HPDE6-E6E7 (cell line): ENCODE data around the gene ATRN.
"Not testable (repeated sequence)": the region's sequence is repeated elsewhere in the genome, so short reads cannot be mapped to it uniquely, and the experiment has no call there.

Source experiments
- DNase-seq: peaks from one replicate; pipeline ENCODE4 v3.0.0; 2011; ENCODE audit warnings: missing footprints; ENCODE audit errors: extremely low spot score

ATRN gene

DNA sequence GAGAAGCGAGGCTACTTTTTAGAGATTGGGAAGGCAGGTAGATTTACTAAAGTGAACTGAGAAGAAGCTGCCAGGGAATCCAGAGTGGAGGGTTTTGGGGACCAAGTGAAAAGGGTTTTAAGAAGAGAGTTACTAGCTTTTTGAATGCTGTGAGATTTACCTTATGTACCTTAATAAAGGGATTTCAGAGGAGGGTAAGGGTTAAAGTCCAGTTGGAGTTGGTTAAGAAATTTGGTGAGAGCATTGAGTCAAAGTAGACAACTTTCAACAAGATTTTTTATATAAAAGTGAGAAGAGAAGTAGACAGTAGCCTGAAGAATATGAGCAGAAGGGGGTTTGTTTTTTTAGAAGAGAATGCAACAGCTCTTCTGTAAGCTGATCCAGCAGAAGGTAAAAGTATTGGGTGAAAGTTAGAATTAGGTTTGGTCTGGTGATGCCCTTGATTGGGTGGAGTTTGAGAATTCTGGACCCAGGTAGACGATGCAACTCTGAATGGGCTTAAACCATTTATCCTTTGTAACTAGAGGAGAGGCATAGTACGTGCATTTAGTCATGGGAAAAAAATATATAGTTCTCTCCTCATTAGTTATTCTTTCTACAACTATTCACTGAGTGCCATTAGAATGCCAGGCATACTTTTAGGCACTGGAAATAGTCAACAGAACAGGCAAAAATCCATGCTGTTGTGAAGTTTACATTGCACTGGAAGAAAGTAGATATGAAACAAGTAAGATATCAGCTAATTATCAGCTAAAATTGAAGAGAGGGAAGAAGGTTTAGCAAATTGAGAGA, 44.8 kb downstream of the ATRN start:
- DNase-seq = no peak

- DNase-seq = no peak
Observed at GRCh38 chr20:3521852-3522740, 51.3 kb downstream of the ATRN start.

DNA sequence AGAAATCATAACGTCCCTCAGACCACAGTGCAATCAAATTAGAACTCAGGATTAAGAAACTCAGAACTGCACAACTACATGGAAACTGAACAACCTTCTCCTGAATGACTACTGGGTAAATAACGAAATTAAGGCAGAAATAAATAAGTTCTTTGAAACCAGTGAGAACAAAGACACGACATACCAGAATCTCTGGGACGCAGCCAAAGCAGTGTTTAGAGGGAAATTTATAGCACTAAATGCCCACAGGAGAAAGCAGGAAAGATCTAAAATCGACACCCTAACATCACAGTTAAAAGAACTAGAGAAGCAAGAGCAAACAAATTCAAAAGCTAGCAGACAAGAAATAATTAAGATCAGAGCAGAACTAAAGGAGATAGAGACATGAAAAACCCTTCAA, 53.9 kb downstream of the ATRN start:
- not testable (repeated sequence) for DNase-seq

DNA sequence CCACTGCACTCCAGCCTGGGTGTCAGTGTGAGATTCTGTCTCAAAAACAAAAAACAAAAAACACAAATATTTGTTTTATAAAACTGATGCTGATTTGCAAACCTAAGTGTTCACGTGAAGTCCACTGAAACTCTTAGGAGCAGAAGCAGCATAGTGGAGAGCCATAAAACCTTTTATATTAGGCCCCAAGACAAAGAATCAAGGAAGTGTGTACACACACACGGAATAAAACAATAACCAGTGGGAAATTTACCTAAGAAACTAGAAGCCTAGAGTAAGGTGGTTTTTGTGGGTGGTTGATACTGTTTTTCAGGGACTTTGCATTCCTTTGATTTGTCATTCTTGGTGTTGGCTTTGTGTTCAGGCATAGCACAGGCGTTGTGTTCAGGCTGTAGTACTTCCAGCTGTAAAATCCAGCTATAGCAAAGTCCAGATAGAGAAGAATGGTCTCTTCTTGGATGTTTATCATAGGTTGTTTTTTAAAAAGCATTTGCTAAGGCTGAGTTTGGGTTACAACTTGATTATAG, 61.3 kb downstream of the ATRN start:
- no peak for DNase-seq

DNA sequence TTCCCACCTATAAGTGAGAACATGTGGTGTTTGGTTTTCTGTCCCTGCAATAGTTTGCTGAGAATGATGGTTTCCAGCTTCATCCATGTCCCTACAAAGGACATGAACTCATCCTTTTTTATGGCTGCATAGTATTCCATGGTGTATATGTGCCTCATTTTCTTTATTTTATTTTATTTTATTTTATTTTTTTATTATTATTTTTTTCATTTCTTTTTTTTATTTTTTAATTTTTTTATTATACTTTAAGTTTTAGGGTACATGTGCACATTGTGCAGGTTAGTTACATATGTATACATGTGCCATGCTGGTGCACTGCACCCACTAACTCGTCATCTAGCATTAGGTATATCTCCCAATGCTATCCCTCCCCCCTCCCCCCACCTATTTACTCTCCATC, 66.9 kb downstream of the ATRN start:
- DNase-seq = not testable (repeated sequence)

DNA sequence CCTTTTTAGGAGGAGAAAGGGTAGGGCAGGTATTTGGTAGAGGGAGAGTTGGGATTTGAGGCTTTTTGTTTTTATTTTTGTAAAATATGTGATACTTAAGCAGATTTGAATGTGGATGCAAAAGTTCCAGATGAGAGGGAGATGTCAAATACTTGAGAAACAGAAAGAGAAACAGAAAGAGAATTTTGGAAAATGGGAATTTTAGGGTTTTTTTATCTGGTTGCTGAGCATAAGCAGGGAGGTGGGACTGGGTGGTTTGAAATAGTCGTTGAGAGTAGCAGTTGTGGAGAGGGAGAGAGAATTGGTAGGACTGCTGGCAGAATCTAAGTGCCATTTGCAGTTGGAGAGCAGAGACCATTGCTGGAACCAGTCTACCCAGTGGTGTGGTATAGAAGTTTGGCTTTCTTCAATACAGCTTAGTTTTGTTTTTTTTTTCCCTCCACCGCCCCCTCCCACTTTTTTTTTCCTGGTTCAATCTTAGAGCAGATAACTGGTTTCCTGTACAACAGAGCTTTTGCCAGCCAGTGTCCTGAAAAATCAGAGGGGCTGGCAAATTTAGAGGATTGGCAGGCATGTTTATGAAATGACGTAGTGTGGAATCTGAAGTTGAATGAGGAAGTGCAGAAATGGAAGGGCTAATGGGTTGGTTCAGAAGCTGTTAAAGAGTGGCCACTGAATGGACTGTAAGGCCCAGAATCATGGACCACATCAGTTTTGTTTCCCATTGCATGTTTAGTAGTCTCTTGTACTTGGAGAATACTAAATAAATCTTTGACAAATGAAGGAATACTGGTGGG, 68.7 kb downstream of the ATRN start:
- no peak for DNase-seq

DNA sequence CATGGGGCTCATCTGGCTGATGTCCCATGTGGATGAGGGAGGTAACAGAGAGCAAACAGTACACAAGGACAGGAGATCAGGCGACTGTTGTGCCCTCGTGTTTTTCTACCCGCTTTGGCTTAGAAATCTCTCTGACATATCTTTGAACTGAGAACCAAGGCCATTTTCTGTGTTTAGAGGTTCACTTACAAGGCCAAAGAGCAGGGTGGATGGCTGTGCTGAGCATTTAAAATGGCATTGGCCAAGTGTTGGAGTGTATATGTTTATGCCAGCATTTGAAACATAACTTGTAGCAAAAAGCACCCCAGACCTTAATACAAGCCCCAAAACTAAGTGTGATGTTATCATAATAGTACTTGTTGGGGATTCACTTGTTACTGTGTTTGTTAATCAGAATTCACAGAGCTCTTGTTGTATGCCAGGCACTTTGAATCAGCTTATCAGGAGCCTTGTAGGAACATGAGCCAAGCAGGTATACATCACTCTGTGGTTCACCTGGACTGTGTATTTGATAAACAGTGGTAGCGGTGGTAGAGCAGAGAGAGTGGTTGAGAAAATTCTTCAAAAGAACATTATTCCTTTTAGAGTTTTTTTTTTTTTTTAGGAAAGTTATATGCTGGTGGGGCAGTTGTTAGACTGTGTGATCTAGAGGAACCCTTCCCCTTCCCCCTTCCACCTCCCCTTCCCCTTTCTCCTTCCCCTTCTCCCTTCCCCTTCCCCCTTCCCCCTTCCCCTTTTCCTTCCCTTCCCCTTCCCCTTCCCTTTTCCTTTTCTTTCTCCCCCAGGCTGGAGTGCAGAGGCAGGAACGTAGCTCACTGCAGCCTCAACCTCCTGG, 71.3 kb downstream of the ATRN start:
- no peak for DNase-seq

- peak; percentile 98 for DNase-seq
Observed at GRCh38 chr20:3543901-3544507, 73.2 kb downstream of the ATRN start.

GRCh38 chr20:3545401-3545925, 74.6 kb downstream of the ATRN start:
- no peak for DNase-seq

- DNase-seq = no peak
Observed at GRCh38 chr20:3547906-3548305, 77.1 kb downstream of the ATRN start.

- DNase-seq = no peak
Observed at GRCh38 chr20:3550837-3551236, 80.0 kb downstream of the ATRN start.

DNA sequence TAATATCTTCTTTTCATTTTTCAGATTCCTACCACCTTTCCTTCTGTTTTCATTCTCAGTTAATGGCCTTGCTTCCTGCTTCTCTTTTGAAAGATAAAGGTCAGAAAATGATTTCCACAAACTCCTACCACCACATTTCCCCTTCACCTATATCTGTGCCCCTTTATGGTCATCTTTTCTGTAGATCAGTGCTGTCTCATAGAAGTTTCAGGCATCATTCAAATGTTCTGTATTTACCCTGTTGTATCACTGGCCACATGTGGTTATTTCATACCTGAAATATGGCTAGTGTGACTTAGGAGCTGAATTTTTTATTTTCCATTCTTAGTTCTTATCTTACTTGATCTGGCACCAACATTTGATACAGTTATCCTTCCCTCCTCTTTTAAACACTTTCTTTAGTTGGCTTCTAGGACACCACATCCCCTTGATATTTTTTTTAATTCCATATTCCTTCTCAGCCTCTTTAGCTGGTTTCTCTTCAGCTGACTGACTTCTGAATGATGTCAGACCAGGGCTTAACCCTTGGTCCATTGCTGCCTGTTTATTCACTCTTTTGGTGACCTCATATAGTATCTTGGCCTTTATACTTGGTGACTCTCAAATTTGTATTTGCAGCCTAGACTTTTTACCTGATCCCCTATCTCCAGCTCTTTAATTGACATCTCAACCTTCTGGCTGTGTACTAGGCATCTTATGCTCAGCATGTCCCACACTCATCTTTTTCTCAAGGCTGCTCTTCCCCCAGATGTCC, 81.0 kb downstream of the ATRN start:
- no peak for DNase-seq

- DNase-seq = no peak
Observed at GRCh38 chr20:3553663-3554062, 82.8 kb downstream of the ATRN start.

- no peak for DNase-seq
Observed at GRCh38 chr20:3557237-3557785, 86.5 kb downstream of the ATRN start.

DNA sequence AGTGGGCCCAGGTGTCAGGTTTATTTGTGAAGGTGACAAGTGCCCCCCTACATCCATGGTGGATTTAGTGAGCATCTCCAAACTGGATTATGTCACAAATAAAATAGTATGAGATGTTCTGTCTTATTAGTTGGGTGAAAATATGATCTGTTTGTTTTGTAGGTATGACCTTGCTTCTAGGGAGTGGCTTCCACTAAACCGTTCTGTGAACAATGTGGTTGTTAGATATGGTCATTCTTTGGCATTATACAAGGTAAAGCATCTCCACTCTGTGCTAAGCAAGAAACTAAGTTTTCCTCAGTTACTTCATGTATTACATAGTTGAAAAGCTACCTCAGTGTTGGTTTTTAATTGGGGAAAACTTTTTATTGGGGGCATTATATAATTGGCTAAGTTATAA, 88.4 kb downstream of the ATRN start:
- DNase-seq = no peak

GRCh38 chr20:3559637-3560036, 88.8 kb downstream of the ATRN start:
- DNase-seq = no peak

DNA sequence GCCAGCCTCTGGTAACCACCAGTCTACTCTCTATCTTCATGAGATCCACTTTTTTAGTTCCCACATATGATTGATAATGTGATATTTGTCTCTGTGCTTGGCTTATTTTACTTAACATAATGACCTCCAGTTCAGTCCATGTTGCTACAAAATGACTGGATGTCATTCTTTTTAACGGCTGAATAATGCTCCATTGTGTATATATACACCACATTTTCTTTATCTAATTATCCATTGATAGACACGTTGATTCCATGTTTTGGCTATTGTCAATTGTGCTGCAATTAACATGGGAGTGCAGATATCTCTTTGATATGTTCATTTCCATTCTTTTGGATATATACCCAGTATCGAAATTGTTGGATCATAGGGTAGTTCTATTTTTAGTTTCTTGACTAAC, 89.3 kb downstream of the ATRN start:
- no peak for DNase-seq

GRCh38 chr20:3560578-3560977, 89.8 kb downstream of the ATRN start:
- no peak for DNase-seq

DNA sequence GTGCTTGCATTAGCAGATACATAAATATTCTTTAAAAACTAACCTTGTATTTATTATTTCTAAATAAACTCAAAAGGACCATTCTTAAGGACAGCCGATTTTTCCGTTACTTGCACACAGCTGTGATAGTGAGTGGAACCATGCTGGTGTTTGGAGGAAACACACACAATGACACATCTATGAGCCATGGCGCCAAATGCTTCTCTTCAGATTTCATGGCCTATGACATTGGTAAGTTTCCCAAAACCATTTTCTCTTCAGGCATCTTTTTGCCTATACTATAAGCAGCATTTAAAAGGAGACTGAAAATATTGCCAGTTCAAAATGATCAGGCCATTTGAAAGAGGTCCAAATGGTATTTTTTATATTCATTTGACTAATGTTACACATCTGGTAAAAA, 92.3 kb downstream of the ATRN start:
- DNase-seq = no peak
